Omental fat pad (tissue), 4 donors: Measurements from ENCODE around the gene PTP4A2. TPM values are rescaled to one million over a fixed set of nuclear protein-coding genes. Genes with fewer than 3 reads are reported as not detected.

Source experiments
- ATAC-seq: fragments of 150-250 bp; one replicate; pipeline ENCODE4 v1.9.1; 2016; ENCODE audit warnings: mild to moderate bottlenecking, moderate library complexity; ENCODE audit not compliant: low FRiP score
- DNase-seq: peaks from one replicate; pipeline ENCODE4 v3.0.0-alpha.2; 2019; ENCODE audit warnings: low spot score
- total RNA-seq, 4 donors: library from RNA; depleted of rRNA; stranded (reverse); fragments of >200 nt; gene quantifications; one replicate each; pipeline ENCODE4 v1.1.0, GENCODE V29; 2016
- TF ChIP-seq, protein P1 (sequence below), 3 donors: fragments of 450-650 bp; IDR thresholded peaks; one replicate each; pipeline ENCODE4 v1.5.1; 2016 to 2017; ENCODE audit warnings: antibody characterized with exemption in 3 of 3, mild to moderate bottlenecking in 3 of 3, moderate library complexity in 2 of 3

PTP4A2 gene
- total RNA-seq, 4 donors from 2014 or later = 216 to 385 (median 283) TPM

DNA sequence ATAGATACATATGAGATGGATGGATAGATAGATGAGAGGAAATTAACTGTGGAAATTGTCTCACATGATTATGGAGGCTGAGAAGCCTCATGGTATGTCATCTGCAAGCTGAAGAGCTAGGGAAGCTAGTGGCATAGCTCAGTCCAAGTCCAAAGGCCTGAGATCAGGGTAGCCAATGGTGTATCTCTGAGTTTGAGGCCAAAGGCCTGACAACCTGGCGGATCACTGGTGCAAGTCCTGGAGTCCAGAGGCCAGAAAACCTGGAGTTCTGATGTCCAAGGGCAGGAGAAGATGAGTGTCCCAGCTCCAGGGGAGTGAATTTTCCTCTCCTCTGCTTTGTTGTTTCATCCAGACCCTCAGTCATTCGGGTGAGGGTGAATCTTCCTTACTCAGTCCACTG is 78.4 kb downstream of the PTP4A2 start:
- TF ChIP-seq, protein P1, sequence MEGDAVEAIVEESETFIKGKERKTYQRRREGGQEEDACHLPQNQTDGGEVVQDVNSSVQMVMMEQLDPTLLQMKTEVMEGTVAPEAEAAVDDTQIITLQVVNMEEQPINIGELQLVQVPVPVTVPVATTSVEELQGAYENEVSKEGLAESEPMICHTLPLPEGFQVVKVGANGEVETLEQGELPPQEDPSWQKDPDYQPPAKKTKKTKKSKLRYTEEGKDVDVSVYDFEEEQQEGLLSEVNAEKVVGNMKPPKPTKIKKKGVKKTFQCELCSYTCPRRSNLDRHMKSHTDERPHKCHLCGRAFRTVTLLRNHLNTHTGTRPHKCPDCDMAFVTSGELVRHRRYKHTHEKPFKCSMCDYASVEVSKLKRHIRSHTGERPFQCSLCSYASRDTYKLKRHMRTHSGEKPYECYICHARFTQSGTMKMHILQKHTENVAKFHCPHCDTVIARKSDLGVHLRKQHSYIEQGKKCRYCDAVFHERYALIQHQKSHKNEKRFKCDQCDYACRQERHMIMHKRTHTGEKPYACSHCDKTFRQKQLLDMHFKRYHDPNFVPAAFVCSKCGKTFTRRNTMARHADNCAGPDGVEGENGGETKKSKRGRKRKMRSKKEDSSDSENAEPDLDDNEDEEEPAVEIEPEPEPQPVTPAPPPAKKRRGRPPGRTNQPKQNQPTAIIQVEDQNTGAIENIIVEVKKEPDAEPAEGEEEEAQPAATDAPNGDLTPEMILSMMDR (IDR thresholded peaks at IDR 0.05) = no peak
- no peak for ATAC-seq
- DNase-seq = no peak

DNA sequence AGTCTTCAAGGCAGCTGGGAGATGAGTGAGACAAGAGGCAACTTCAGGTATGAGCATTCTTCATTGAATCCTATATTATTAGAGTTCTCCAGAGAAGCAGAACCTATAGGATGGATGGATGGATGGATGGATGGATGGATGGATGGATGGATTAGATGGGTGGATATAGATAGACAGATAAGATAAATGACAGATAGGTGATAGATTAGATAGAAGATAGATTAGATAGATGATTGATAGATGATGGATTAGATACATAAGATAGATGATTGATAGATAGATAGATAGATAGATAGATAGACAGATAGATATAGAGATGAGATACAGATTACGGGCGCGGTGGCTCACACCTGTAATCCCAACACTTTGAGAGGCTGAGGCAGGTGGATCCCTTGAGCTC is 79.1 kb downstream of the PTP4A2 start:
- TF ChIP-seq, protein P1 (IDR thresholded peaks at IDR 0.05) = no peak
- ATAC-seq (no peak), DNase-seq (no peak)

DNA sequence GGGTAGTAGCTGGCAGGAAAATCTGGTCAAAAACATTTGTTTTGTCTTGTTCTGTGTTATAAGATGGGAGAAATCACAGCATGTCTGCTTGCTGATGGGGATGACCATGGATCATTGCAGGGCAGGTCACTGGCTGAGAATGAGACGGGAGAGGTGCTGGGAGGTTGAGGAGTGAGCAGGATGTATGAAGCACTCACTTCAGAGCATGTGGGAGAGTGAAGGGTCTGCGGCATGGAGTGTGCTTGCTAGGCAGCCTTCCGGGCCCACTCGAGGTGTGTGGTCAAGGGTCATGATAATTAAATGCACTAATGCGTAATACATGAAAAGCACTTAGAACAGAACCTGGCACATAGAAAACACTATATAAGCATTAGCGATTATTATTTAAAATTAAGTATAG is 80.3 kb downstream of the PTP4A2 start:
- TF ChIP-seq, protein P1 (IDR thresholded peaks at IDR 0.05) = no peak
- ATAC-seq (no peak), DNase-seq (no peak)

Other genes with a start within 250 kb of the PTP4A2 start
- 10 to 100 TPM; 17.4 to 69.2 (median 21.7) TPM for gene COL16A1, start 234.4 kb downstream of the PTP4A2 start, total RNA-seq
- gene ADGRB2, start 174.0 kb downstream of the PTP4A2 start, total RNA-seq = 1 to 10 TPM in 3 of 4 donors, under 1 TPM in 1; 0.79 to 7.5 (median 3.3) TPM
- 10 to 100 TPM in 2 of 4 donors, under 1 TPM in 1, not detected in 1; 0.63 to 23.9 (median 23.2) TPM for gene SPOCD1, start 122.3 kb downstream of the PTP4A2 start, total RNA-seq
- gene KHDRBS1, start 75.5 kb upstream of the PTP4A2 start, total RNA-seq = 10 to 100 TPM; 49.6 to 63.5 (median 57.2) TPM
- gene TMEM39B, start 134.6 kb upstream of the PTP4A2 start, total RNA-seq = 1 to 10 TPM; 2.5 to 5.6 (median 3.6) TPM
- gene KPNA6, start 169.7 kb upstream of the PTP4A2 start, total RNA-seq = 10 to 100 TPM; 35.3 to 51.2 (median 39.1) TPM
- gene TXLNA, start 241.3 kb upstream of the PTP4A2 start, total RNA-seq = 10 to 100 TPM; 41.9 to 80.8 (median 49.0) TPM